ENCODE results near the gene ANKH.

- TF ChIP-seq CTCF (IDR thresholded peaks at IDR 0.05; ENCODE audit: poor library complexity) (no peak), EZH2 (IDR thresholded peaks at IDR 0.05; ENCODE audit: borderline replicate concordance) (no peak)
Measured at GRCh38 chr5:14714706-14715105, 156.9 kb downstream of the ANKH start.
